HepG2 (cell line): ENCODE data around the gene TALDO1. TPM values are rescaled to one million over a fixed set of nuclear protein-coding genes. Genes with fewer than 3 reads are reported as not detected.

ENCODE experiments used
- ATAC-seq: fragments of 200-7000 bp; cut with Tn5 transposase; 3 replicates; pipeline ENCODE4 v1.9.1; 2020; ENCODE audit warnings: mild to moderate bottlenecking, moderate library complexity
- BruUV-seq: library from RNA; stranded (reverse); fragments of 400-500 nt; replicated peaks from 2 replicates; lab custom pipeline; 2021; lab: Mats Ljungman, UMichigan
- CTCF ChIA-PET: fragments of 300-600 bp; formaldehyde crosslinking; extraction: SDS; loops from one replicate; lab custom pipeline; 2021; ENCODE audit warnings: low total read pairs, inconsistent platforms, low intra/inter-chr PET ratio; lab: Yijun Ruan, JAX
- POLR2A ChIA-PET: fragments of 350-600 bp; sonication (Branson Sonifier 250); formaldehyde crosslinking; loops from one replicate; lab custom pipeline; 2020; ENCODE audit warnings: antibody characterized with exemption, inconsistent platforms; lab: Yijun Ruan, JAX
- DNase-seq: peaks from one replicate; pipeline ENCODE4 v3.0.0-alpha.2; 2015; ENCODE audit warnings: low spot score
- FAIRE-seq: peaks from 3 replicates; lab custom pipeline; 2011; peaks lifted over from hg19 to GRCh38; lab: Jason Lieb, UNC
- H2AFZ ChIP-seq: one replicate; pipeline ENCODE4 v1.6.1; 2011; ENCODE audit warnings: low read length, inconsistent platforms
- H3K27ac ChIP-seq: fragments of 300-600 bp; 3 replicates; pipeline ENCODE4 v1.8.0; 2011; ENCODE audit warnings: mixed run types, mild to moderate bottlenecking, mixed read lengths, low read length, inconsistent platforms; ENCODE audit not compliant: insufficient read depth; ENCODE audit errors: extremely low read length
- H3K27me3 ChIP-seq, 2 experiments: fragments of 200-600 bp in 1 of 2; 2 replicates in 1 of 2; 3 replicates in 1 of 2; pipeline versions ENCODE4 v1.6.0 to v1.8.0; 2011; ENCODE audit warnings: low read length in 2 of 2, mild to moderate bottlenecking in 2 of 2, moderate library complexity in 2 of 2, inconsistent platforms in 1 of 2; ENCODE audit not compliant: insufficient read depth in 2 of 2, control insufficient read depth in 1 of 2
- H3K36me3 ChIP-seq, 2 experiments: fragments of 200-600 bp in 1 of 2; replicated peaks in 1 of 2; 2 replicates in 1 of 2; 3 replicates in 1 of 2; pipeline versions ENCODE4 v1.5.1 to v1.8.0; 2011; ENCODE audit warnings: low read length in 2 of 2, inconsistent platforms in 1 of 2; ENCODE audit not compliant: insufficient read depth in 2 of 2, control insufficient read depth in 1 of 2
- H3K4me1 ChIP-seq: 2 replicates; pipeline ENCODE4 v1.5.1; 2012; ENCODE audit warnings: low read length, inconsistent platforms; ENCODE audit not compliant: insufficient read depth
- H3K4me2 ChIP-seq: 2 replicates; pipeline ENCODE4 v1.6.0; 2011; ENCODE audit warnings: low read depth, low read length, inconsistent platforms
- H3K4me3 ChIP-seq, 3 experiments: fragments of 200-600 bp in 1 of 3; sonication (generic), shearing (Covaris generic) in 1 of 3; replicated peaks in 1 of 3; 2 replicates each; pipeline ENCODE4 v1.5.1; 2011 to 2016; ENCODE audit warnings: low read length in 3 of 3, inconsistent platforms in 2 of 3, low read depth in 2 of 3, mild to moderate bottlenecking in 2 of 3, control low read depth in 1 of 3, mixed read lengths in 1 of 3; ENCODE audit not compliant: insufficient read depth in 1 of 3
- H3K79me2 ChIP-seq: one replicate; pipeline ENCODE4 v1.6.1; 2011; ENCODE audit warnings: low read length, inconsistent platforms; ENCODE audit not compliant: insufficient read depth
- H3K9ac ChIP-seq: 2 replicates; pipeline ENCODE4 v1.6.0; 2011; ENCODE audit warnings: mild to moderate bottlenecking, low read depth, low read length, inconsistent platforms; ENCODE audit not compliant: insufficient read depth
- H3K9me3 ChIP-seq: 2 replicates; pipeline ENCODE4 v1.5.1; 2012; ENCODE audit warnings: mild to moderate bottlenecking, low read length
- H4K20me1 ChIP-seq: 2 replicates; pipeline ENCODE4 v1.6.0; 2011; ENCODE audit warnings: inconsistent platforms, mild to moderate bottlenecking, low read length, moderate library complexity; ENCODE audit not compliant: insufficient read depth
- AGO2 ChIP-seq: fragments of 200-400 bp; formaldehyde crosslinking; optimal IDR thresholded peaks from 2 replicates; pipeline ENCODE3; 2017; ENCODE audit warnings: mild to moderate bottlenecking, low read depth, low read length, moderate library complexity
- PCBP2 ChIP-seq: fragments of 200-400 bp; formaldehyde crosslinking; optimal IDR thresholded peaks from 2 replicates; pipeline ENCODE3; 2018; ENCODE audit warnings: low read length, low read depth; ENCODE audit not compliant: poor library complexity, severe bottlenecking
- RAD21 ChIP-seq: fragments of 450-650 bp; formaldehyde crosslinking; IDR thresholded peaks from 2 replicates; pipeline ENCODE4 v1.5.0; 2020; ENCODE audit warnings: mild to moderate bottlenecking
- RBM22 ChIP-seq: fragments of 200-400 bp; formaldehyde crosslinking; optimal IDR thresholded peaks from 2 replicates; pipeline ENCODE3; 2017; ENCODE audit warnings: mild to moderate bottlenecking, low read length, moderate library complexity
- RFXAP ChIP-seq: sonication (generic); formaldehyde crosslinking; IDR thresholded peaks from 2 replicates; pipeline ENCODE4 v1.4.0; 2020; ENCODE audit warnings: missing genetic modification reagents, borderline replicate concordance
- SALL1 ChIP-seq: sonication (generic); formaldehyde crosslinking; IDR thresholded peaks from 2 replicates; pipeline ENCODE4 v1.8.0; 2022; ENCODE audit warnings: mild to moderate bottlenecking, missing genetic modification reagents
- ZNF75D ChIP-seq: sonication (generic); formaldehyde crosslinking; IDR thresholded peaks from 2 replicates; pipeline ENCODE4 v1.8.1; 2023; ENCODE audit warnings: missing genetic modification reagents, mild to moderate bottlenecking, borderline replicate concordance
- ZNF777 ChIP-seq: sonication (generic); formaldehyde crosslinking; IDR thresholded peaks from 2 replicates; pipeline ENCODE4 v1.4.0; 2020; ENCODE audit warnings: missing genetic modification reagents
- WGBS: methylation state at CpG from one replicate; pipeline ENCODE4 v1.1.6; 2017; ENCODE audit warnings: low lambda C conversion rate; 5-methylcytosine and 5-hydroxymethylcytosine counted together
- in situ Hi-C: cut with HindIII; loops from 2 replicates; pipeline ENCODE4 v1.10.0; 2017; ENCODE audit warnings: low pct_unique_long_range_greater_than_20kb; ENCODE audit not compliant: extremely low pct_ligation_motif_present
- intact Hi-C: fragments of 100-400 bp; cut with micrococcal nuclease; formaldehyde crosslinking; loops from one replicate; pipeline ENCODE4 v1.10.0; 2022; ENCODE audit not compliant: unreplicated experiment
- polyA plus RNA-seq, 8 experiments: library from polyadenylated mRNA; depleted of rRNA in 3 of 8; stranded (reverse) in 7 of 8; unstranded in 1 of 8; fragments of >200 nt; fragmentation: Illumina TruSeq in 4 of 8; extraction: Trizol in 4 of 8; gene quantifications; 2 replicates each; pipeline versions ENCODE4 v1.2.1 to v1.2.3, GENCODE V29; 2011 to 2016; ENCODE audit warnings: low read depth in 4 of 8, missing spikeins in 1 of 8, mixed read lengths in 1 of 8; ENCODE audit not compliant: insufficient read depth in 1 of 8
- total RNA-seq, 5 experiments: library from RNA; depleted of rRNA; stranded (reverse); fragments of >200 nt; fragmentation: Illumina TruSeq; extraction: Trizol; gene quantifications; 2 replicates each; pipeline ENCODE4 v1.2.3, GENCODE V29; 2016; ENCODE audit warnings: low read depth in 1 of 5

TALDO1 gene
- total and polyA plus RNA-seq, 2 of the 13 experiments (the other 11 are each of a cell fraction or from before 2014, with no cell fraction given) = 107 to 240 TPM

DNA sequence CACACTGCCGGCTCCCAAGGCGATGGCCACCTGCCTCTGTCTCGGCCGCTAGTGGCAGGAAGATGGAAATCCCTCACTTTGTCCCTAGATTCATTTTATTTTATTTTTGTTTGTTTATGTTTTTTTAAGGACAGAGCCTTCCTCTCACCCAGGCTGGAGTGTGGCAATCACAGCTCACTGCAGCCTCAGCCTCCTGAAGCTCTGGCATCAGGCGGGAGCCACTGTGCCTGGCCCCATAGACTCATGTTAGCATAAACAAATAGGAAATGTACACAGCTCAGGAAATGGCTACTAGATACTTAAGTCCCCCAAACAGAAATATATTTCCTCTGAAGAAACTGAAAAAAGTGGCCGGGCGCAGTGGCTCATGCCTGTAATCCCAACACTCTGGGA is 48.2 kb upstream of the TALDO1 start:
- FAIRE-seq = no peak
- WGBS = 89% methylated on average over 7 of the region's 7 CpGs
- intact Hi-C loops = no loop called here

DNA sequence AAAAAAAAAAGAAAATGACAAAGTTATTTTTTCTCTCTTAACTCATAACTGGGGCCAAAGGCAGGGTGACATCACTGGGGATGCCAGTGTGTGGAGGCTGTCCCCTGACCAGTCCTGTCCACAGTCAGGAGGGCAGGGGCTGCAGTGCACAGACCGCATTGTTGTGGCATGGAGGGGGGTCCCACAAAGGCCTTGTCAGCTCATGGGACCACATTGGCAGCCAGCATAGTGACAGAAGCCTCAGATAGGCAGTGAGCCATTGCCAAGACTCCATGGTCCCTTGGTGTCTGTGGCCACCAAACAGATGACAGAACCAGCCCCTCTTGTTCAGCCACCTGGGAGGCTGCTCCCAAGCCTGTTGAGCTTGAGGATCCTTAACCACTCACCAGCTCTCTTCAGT is 47.5 kb upstream of the TALDO1 start:
- H3K4me3 ChIP-seq = no peak overlapping the region
- H3K27me3 ChIP-seq = no peaks in the 10 kb centered on the region; a peak in 1 of 5 replicates
- ATAC-seq (no peak), FAIRE-seq (no peak), DNase-seq (no peak)
- intact Hi-C loops (loop anchor here (10.0 kb wide), 1 partner anchor 45 kb away; no protein-coding TSS in a partner anchor), in situ Hi-C loops (no loop called here)
- no peak overlapping the region for H3K4me2 ChIP-seq
- TF ChIP-seq ZNF75D (no peak), ZNF777 (CRISPR knock-in tag) (no peak), RAD21 (no peak), RFXAP (no peak), SALL1 (CRISPR knock-in tag) (0 out of 2 replicates have a peak, but pooled peaks have one; percentile 15)
- ChIA-PET CTCF (no interaction called here), POLR2A (interaction anchor here (0.6 to 6.1 kb wide), 5 partner anchors 7 to 148 kb away, joined by 3 to 191 read pairs (median 6); partner anchors contain the start of gene EPS8L2)
- H3K9me3 ChIP-seq = no peaks in the 10 kb centered on the region
- H4K20me1 ChIP-seq = no peaks in the 10 kb centered on the region
- no peak overlapping the region for H3K27ac ChIP-seq
- peaks cover 2 to 8% of the 10 kb centered on the region in 2 experiments; a peak in 4 of 5 replicates for H3K36me3 ChIP-seq
- peaks cover 74% of the 10 kb centered on the region for H3K4me1 ChIP-seq
- H3K9ac ChIP-seq = no peak overlapping the region
- 100% methylated on average over 1 of the region's 1 CpG for WGBS
- H2AFZ ChIP-seq = no peak overlapping the region
- no TSS peak for BruUV-seq
- H3K79me2 ChIP-seq = peaks cover 20% of the 10 kb centered on the region

More for the DNA sequence above, 48.2 kb upstream of the TALDO1 start:
- DNase-seq = no peak
- peaks cover 22% of the 10 kb centered on the region for H3K79me2 ChIP-seq
- H2AFZ ChIP-seq = no peak overlapping the region
- no peak overlapping the region for H3K27ac ChIP-seq
- TF ChIP-seq AGO2 (peak; percentile 3), RBM22 (peak; percentile 4), PCBP2 (no peak)
- H4K20me1 ChIP-seq = no peaks in the 10 kb centered on the region
- POLR2A ChIA-PET = interaction anchor here (0.6 to 6.1 kb wide), 6 partner anchors 8 to 148 kb away, joined by 3 to 191 read pairs (median 5); partner anchors contain the start of gene EPS8L2
- no peak overlapping the region for H3K4me3 ChIP-seq
- BruUV-seq = no TSS peak
- CTCF ChIA-PET = interaction anchor here (4.8 kb wide), 1 partner anchor 29 kb away, joined by 20 read pairs; no protein-coding TSS in a partner anchor
- H3K27me3 ChIP-seq = no peaks in the 10 kb centered on the region; a peak in 1 of 5 replicates
- no peak overlapping the region for H3K9ac ChIP-seq
- H3K4me2 ChIP-seq = no peak overlapping the region
- H3K4me1 ChIP-seq = peaks cover 70% of the 10 kb centered on the region
- in situ Hi-C loops = no loop called here
- ATAC-seq = no peak
- no peaks in the 10 kb centered on the region for H3K9me3 ChIP-seq
- H3K36me3 ChIP-seq = peaks cover 2 to 8% of the 10 kb centered on the region in 2 experiments; a peak in 4 of 5 replicates
